Placental epithelial cell (primary cell): Measurements from ENCODE around the gene DIMT1. TPM values are rescaled to one million over a fixed set of nuclear protein-coding genes. Genes with fewer than 3 reads are reported as not detected.

Experiments used
- small RNA-seq: library from RNA; depleted of rRNA; stranded (forward); fragments of <200 nt; gene quantifications from one replicate; pipeline ENCODE3, GENCODE V24; 2012
- total RNA-seq: library from RNA; depleted of rRNA; stranded (reverse); fragments of >200 nt; gene quantifications from 2 replicates; pipeline ENCODE4 v1.2.3, GENCODE V29; 2012

DIMT1 gene
- 14.1 and 35.5 TPM in 2 replicates for total RNA-seq

GRCh38 chr5:62403411-62404250 is at the start of gene DIMT1:
Gene DIMT1, minus strand, starts transcription at chr5:62403905. Its CDS starts 133 bp downstream, at chr5:62403772.

GRCh38 chr5:62412549-62413329 is 9.0 kb upstream of the DIMT1 start, which contains the start of gene IPO11:
Gene IPO11, plus strand, starts transcription at chr5:62412763. Its CDS starts 24,517 bp downstream, at chr5:62437280.

Small RNA genes lying within 50 kb of the gene (small RNA-seq; reads per million reads assigned to genes)
- not detected for gene RNU6-661P

Other genes starting within 250 kb of the DIMT1 start
- gene KIF2A, start 97.7 kb downstream of the DIMT1 start, total RNA-seq: 41.6 and 44.8 TPM in 2 replicates
- 17.7 and 26.7 TPM in 2 replicates for gene IPO11, start 8.9 kb upstream of the DIMT1 start, total RNA-seq
- 0.65 and 2.0 TPM in 2 replicates for gene LRRC70, start 174.9 kb upstream of the DIMT1 start, total RNA-seq